HG03103 (cell line): ENCODE results near the gene HSF5.

Experiments
- ATAC-seq: cut with Tn5 transposase; IDR thresholded peaks from one replicate; pipeline ENCODE4 v1.9.1; 2021; ENCODE audit warnings: low read depth; ENCODE audit not compliant: unreplicated experiment

The HSF5 gene

GRCh38 chr17:58375811-58376210 lies 112.4 kb downstream of the HSF5 start:
- no peak for ATAC-seq

- no peak for ATAC-seq
Measured at GRCh38 chr17:58375256-58375655, 113.0 kb downstream of the HSF5 start.

GRCh38 chr17:58373923-58374322 lies 114.3 kb downstream of the HSF5 start:
- ATAC-seq: no peak

GRCh38 chr17:58373003-58373402 lies 115.2 kb downstream of the HSF5 start:
- no peak for ATAC-seq

GRCh38 chr17:58371300-58371950 lies 116.8 kb downstream of the HSF5 start:
- no peak for ATAC-seq

GRCh38 chr17:58370716-58371115 lies 117.5 kb downstream of the HSF5 start:
- ATAC-seq: no peak

- ATAC-seq: no peak
Measured at GRCh38 chr17:58370309-58370708, 117.9 kb downstream of the HSF5 start.
